Measurements from ENCODE around the gene DHCR7.

The DHCR7 gene

DNA sequence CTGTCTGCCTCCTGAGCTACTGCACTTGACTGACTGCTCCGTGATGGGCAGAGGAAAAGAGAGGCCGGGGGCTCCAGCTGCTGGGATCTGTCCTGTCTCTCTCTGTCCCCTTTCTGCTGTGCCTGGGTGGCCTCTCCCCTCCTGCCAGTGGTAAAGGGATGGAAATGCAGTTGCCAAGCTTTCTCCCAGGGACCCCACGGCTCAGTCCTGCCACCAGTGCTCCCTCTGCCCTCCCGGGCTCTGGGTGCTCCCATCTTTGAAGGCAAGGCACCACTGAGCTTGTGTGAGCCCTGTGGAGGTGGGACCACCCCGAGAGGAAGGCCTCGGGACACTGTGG lies 36.8 kb upstream of the DHCR7 start:
- DNase-seq (ENCODE audit: low spot score) = no peak
- in situ Hi-C loops (cut with MboI; ENCODE audit: low pct_unique_long_range_greater_than_20kb, low sequenced_read_pairs, unreplicated experiment) = no loop called here
- no peak for TF ChIP-seq CTCF (IDR thresholded peaks at IDR 0.05; ENCODE audit: extremely low read depth, insufficient read depth, missing control alignments)

- no peak for TF ChIP-seq CTCF (IDR thresholded peaks at IDR 0.05; ENCODE audit: extremely low read depth, insufficient read depth, missing control alignments)
- in situ Hi-C loops (cut with MboI; ENCODE audit: low pct_unique_long_range_greater_than_20kb, low sequenced_read_pairs, unreplicated experiment) = no loop called here
- no peak for DNase-seq (ENCODE audit: low spot score)
Observed at GRCh38 chr11:71484248-71485062, 36.3 kb upstream of the DHCR7 start.

DNA sequence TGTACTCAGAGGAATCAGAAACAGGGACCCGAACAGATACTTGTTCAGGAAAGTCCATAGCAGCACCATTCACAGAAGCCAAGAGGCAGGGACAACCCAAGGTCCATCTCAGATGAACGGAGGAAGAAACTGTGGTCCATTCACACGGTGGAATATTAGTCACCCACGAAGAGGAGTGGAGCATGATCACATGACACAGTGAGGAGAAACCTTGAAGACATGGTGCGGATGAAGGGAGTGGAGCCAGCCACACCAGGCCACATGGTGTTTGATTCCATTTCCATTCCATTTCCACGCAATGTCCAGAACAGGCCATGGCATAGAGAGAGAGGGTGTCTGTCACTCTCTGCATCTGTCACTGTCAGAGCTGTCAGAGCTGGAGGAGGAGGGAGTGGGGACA lies 35.5 kb upstream of the DHCR7 start:
- no peak for TF ChIP-seq CTCF (IDR thresholded peaks at IDR 0.05; ENCODE audit: extremely low read depth, insufficient read depth, missing control alignments)
- in situ Hi-C loops (cut with MboI; ENCODE audit: low pct_unique_long_range_greater_than_20kb, low sequenced_read_pairs, unreplicated experiment) = no loop called here
- DNase-seq (ENCODE audit: low spot score) = no peak

DNA sequence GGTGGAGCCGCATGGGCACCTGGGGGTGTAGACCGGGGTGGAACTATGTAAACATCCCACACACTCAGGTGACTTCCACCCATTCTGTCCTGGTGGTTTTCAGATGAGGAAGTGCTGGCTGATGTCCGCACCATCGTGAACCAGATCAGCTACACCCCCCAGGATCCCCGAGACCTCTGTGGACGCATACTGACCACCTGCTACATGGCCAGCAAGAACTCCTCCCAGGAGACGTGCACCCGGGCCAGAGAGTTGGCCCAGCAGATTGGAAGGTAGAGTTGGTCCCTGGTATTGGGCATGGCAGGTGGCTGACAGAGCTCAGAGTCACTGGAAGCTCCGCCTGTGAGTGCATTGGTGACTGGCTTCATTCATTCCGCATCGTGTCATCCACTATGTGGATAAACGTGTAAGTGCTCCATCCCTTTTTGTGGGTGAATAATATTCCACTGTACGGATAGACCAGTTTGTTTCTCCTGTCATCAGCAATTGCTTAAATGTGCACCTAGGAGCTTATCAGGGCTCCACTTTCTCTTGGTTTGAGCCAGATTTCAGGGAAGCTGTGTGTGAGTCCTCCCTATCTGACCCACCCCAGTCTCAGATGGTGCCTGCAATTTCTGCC lies 34.7 kb upstream of the DHCR7 start:
- in situ Hi-C loops (cut with MboI; ENCODE audit: low pct_unique_long_range_greater_than_20kb, low sequenced_read_pairs, unreplicated experiment) = no loop called here
- TF ChIP-seq CTCF (IDR thresholded peaks at IDR 0.05; ENCODE audit: extremely low read depth, insufficient read depth, missing control alignments) = no peak
- DNase-seq (ENCODE audit: low spot score) = no peak

DNA sequence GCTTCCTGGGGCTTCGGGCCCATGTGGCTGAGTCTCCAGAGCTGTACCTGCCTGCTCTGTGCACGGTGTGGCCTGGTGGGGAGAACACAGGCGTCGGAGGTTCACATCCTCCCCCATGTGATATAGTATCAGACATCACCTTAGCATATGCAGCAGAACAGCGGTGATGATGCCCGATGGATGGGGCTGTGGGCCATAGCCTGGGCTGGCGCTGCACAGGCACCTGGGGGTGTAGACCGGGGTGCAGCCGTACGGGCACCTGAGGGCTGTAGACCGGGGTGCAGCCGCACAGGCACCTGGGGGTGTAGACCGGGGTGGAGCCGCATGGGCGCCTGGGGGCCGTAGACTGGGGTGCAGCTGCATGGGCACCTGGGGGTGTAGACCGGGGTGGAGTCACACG lies 34.0 kb upstream of the DHCR7 start:
- TF ChIP-seq CTCF (IDR thresholded peaks at IDR 0.05; ENCODE audit: extremely low read depth, insufficient read depth, missing control alignments) = no peak
- in situ Hi-C loops (cut with MboI; ENCODE audit: low pct_unique_long_range_greater_than_20kb, low sequenced_read_pairs, unreplicated experiment) = no loop called here

GRCh38 chr11:71481101-71481960 lies 33.1 kb upstream of the DHCR7 start:
- in situ Hi-C loops (cut with MboI; ENCODE audit: low pct_unique_long_range_greater_than_20kb, low sequenced_read_pairs, unreplicated experiment) = no loop called here
- DNase-seq (ENCODE audit: low spot score) = no peak
- TF ChIP-seq CTCF (IDR thresholded peaks at IDR 0.05; ENCODE audit: extremely low read depth, insufficient read depth, missing control alignments) = no peak

More for the DNA sequence above, 34.0 kb upstream of the DHCR7 start:
- DNase-seq (ENCODE audit: low spot score) = no peak

Measured in GM13977 (cell line).